GM21737 (cell line): ENCODE results near the gene CYP27C1.

ENCODE experiments used
- ATAC-seq: cut with Tn5 transposase; IDR thresholded peaks from one replicate; pipeline ENCODE4 v1.9.1; 2021; ENCODE audit warnings: mild to moderate bottlenecking, moderate library complexity; ENCODE audit not compliant: unreplicated experiment

Gene CYP27C1

GRCh38 chr2:127134833-127135830, 85.0 kb downstream of the CYP27C1 start:
- ATAC-seq, result no peak

GRCh38 chr2:127134235-127134634, 85.9 kb downstream of the CYP27C1 start:
- ATAC-seq, result no peak
